Measurements from ENCODE around the gene C18orf63. TPM values are rescaled to one million over a fixed set of nuclear protein-coding genes. Genes with fewer than 3 reads are reported as not detected.

The C18orf63 gene
- total RNA-seq, 4 donors from 2014 or later = not detected

- TF ChIP-seq POLR2A (IDR thresholded peaks at IDR 0.05) (no peak), EP300 (IDR thresholded peaks at IDR 0.05) (no peak), POLR2AphosphoS5 (IDR thresholded peaks at IDR 0.05) (no peak)
- TF ChIP-seq, protein P1, sequence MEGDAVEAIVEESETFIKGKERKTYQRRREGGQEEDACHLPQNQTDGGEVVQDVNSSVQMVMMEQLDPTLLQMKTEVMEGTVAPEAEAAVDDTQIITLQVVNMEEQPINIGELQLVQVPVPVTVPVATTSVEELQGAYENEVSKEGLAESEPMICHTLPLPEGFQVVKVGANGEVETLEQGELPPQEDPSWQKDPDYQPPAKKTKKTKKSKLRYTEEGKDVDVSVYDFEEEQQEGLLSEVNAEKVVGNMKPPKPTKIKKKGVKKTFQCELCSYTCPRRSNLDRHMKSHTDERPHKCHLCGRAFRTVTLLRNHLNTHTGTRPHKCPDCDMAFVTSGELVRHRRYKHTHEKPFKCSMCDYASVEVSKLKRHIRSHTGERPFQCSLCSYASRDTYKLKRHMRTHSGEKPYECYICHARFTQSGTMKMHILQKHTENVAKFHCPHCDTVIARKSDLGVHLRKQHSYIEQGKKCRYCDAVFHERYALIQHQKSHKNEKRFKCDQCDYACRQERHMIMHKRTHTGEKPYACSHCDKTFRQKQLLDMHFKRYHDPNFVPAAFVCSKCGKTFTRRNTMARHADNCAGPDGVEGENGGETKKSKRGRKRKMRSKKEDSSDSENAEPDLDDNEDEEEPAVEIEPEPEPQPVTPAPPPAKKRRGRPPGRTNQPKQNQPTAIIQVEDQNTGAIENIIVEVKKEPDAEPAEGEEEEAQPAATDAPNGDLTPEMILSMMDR (IDR thresholded peaks at IDR 0.05) = no peak
- Histone ChIP-seq H3K4me3 (no peak overlapping the region), H3K9me3 (no peaks in the 10 kb centered on the region), H3K27me3 (peaks cover 9% of the 10 kb centered on the region), H3K4me1 (peaks cover 0 to 3% (median 0%) of the 10 kb centered on the region in 3 donors), H3K36me3 (no peaks in the 10 kb centered on the region), H3K27ac (no peak overlapping the region)
- ATAC-seq = no peak
- WGBS, 2 donors (ENCODE audit: low coverage in 1 of 2) = 73 to 88% methylated on average over 6 of the region's 9 CpGs
Measured at GRCh38 chr18:74402806-74403433, 87.3 kb downstream of the C18orf63 start.

GRCh38 chr18:74407888-74408287 lies 92.2 kb downstream of the C18orf63 start:
- Histone ChIP-seq H3K27ac (no peak overlapping the region), H3K4me1 (no peaks in the 10 kb centered on the region), H3K9me3 (no peaks in the 10 kb centered on the region), H3K27me3 (peaks cover 29% of the 10 kb centered on the region), H3K36me3 (no peaks in the 10 kb centered on the region), H3K4me3 (no peak overlapping the region)
- no peak for ATAC-seq
- 15% methylated on average over 2 of the region's 2 CpGs for WGBS, 2 donors (ENCODE audit: low coverage in 1 of 2)
- TF ChIP-seq EP300 (IDR thresholded peaks at IDR 0.05) (no peak), POLR2AphosphoS5 (IDR thresholded peaks at IDR 0.05) (no peak), POLR2A (IDR thresholded peaks at IDR 0.05) (no peak)
- TF ChIP-seq, protein P1 (IDR thresholded peaks at IDR 0.05) = no peak

Other genes with a start within 250 kb of the C18orf63 start
- gene FBXO15, start 168.0 kb upstream of the C18orf63 start, total RNA-seq = under 1 TPM in 1 of 4 donors, not detected in 3; 0.27 TPM
- gene TIMM21, start 167.3 kb upstream of the C18orf63 start, total RNA-seq = 10 to 100 TPM; 32.7 to 38.3 (median 35.5) TPM
- gene CYB5A, start 23.9 kb upstream of the C18orf63 start, total RNA-seq = 100 to 1,000 TPM in 1 of 4 donors, 10 to 100 TPM in 3; 53.8 to 118 (median 75.2) TPM
- under 1 TPM in 2 of 4 donors, not detected in 2; 0.13 to 0.42 TPM for gene DIPK1C, start 141.5 kb downstream of the C18orf63 start, total RNA-seq
- gene CNDP2, start 180.5 kb downstream of the C18orf63 start, total RNA-seq = 10 to 100 TPM; 37.5 to 48.9 (median 48.0) TPM
- under 1 TPM in 1 of 4 donors, not detected in 3; 0.15 TPM for gene CNDP1, start 218.7 kb downstream of the C18orf63 start, total RNA-seq